GM19467 (cell line): ENCODE data around the gene OR2M3.
"Not testable (repeated sequence)": the region's sequence is repeated elsewhere in the genome, so short reads cannot be mapped to it uniquely, and the experiment has no call there.

Source experiments
- ATAC-seq: cut with Tn5 transposase; IDR thresholded peaks from one replicate; pipeline ENCODE4 v1.9.1; 2021; ENCODE audit warnings: mild to moderate bottlenecking, moderate library complexity; ENCODE audit not compliant: unreplicated experiment

Gene OR2M3

GRCh38 chr1:248196965-248197364 is at the start of gene OR2M3:
Gene OR2M3 (plus strand): TSS chr1:248197265. CDS start chr1:248203068, 5,803 bp downstream.
- no peak for ATAC-seq

- ATAC-seq: no peak
Measured at GRCh38 chr1:248152056-248152827, 44.8 kb upstream of the OR2M3 start.

- no peak for ATAC-seq
Measured at GRCh38 chr1:248155927-248156326, 41.1 kb upstream of the OR2M3 start.

GRCh38 chr1:248158758-248159157 is 38.3 kb upstream of the OR2M3 start:
- ATAC-seq: no peak

GRCh38 chr1:248164031-248164430 is 33.0 kb upstream of the OR2M3 start:
- ATAC-seq: no peak

DNA sequence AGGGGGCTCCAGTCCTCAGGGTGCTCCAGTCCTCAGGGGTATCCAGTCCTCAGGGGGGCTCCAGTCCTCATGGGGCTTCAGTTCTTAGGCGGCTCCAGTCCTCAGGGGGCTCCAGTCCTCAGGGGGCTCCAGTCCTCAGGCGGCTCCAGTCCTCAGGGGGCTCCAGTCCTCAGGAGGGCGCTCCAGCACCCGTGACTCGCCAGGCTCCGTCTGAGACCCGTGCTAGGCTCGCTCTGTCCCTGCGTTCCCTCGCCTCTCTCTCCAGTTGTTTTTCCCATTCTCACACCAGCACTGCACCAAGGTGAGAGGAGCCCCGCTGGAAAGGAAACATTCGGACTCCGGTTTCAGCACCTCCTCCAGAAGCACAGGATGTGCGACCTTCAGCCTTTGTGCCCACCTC is 31.9 kb upstream of the OR2M3 start:
- no peak for ATAC-seq

- no peak for ATAC-seq
Measured at GRCh38 chr1:248174521-248174920, 22.5 kb upstream of the OR2M3 start, which contains the start of gene OR2M2. Gene OR2M2 (plus strand): TSS chr1:248174821. CDS start chr1:248179986, 5,165 bp downstream.

- no peak for ATAC-seq
Measured at GRCh38 chr1:248183996-248184395, 13.1 kb upstream of the OR2M3 start.

DNA sequence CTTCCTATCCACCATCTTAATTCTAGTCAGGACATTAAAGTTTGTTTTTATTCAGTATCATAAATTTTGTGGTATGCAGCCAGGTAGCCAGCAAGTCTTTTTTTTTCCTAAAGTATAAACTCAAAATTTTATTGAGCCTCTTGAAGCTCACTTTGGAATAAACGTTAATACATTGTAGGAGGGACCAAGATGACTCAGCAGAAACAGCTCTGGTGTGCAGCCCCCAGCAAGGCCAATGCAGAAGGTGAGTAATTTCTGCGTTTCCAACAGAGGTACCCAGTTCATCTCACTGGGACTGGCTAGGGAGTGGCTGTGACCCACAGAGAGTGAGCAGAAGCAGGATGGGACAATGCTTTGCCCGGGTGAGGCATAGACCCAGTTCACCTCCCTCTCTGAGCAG is 9.7 kb upstream of the OR2M3 start:
- no peak for ATAC-seq

DNA sequence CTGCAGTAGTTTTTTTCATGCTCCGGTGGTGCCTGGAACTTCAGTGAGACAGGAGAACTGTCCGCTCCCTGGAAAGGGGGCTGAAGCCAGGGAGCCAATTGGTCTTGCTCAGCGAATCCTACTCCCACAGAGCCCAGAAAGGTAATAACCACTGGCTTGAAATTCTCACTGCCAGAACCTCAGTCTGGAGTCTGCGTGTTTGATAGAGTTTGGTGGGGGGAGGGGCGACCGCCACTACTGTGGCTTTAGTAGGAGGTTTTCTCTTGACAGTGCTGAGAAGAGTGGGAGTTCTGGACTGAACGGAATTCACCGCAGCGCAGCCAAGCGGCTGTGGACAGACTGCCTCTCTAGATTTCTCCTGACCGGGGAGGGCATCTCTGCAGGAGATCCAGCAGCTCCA is 8.0 kb upstream of the OR2M3 start:
- ATAC-seq: no peak

GRCh38 chr1:248194117-248194516 is 2.9 kb upstream of the OR2M3 start:
- ATAC-seq: no peak

DNA sequence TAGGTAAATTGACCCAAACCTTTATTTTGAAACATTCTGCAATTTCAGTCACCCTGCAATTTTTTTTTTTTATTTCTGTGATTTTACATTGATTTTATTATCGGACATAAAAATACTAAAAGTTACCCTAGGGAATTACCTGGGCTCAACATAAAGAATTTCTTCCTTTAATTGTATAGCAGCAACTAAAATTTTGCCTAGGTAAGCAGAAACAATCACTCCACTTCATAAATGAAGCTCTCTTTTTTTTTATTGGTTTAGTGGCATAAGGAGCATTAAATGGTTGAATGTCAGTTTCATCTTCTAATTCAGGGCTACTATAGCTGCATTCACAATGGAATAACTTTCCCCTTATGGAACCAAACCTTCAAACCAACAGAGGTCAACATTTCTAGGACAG is 18.8 kb downstream of the OR2M3 start:
- ATAC-seq: no peak

DNA sequence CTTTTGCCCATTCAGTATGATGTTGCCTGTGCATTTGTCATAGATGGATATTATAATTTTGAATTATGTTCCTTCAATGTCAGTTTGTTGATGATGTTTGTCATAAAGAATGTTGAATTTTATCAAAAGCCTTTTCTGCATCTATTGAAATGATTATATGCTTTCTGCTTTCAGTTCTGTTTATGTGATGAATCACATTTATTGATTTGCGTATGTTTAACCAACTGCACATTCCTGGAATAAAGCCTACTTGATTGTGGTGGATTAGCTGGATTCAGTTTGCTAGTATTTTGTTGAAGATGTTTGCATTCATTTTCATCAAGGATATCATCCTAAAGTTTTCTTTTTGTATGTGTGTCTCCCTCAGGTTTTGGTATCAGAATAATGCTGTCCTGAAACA is 28.5 kb downstream of the OR2M3 start:
- no peak for ATAC-seq

GRCh38 chr1:248229360-248229908 is 32.4 kb downstream of the OR2M3 start:
- ATAC-seq: no peak

- ATAC-seq: no peak
Measured at GRCh38 chr1:248231117-248231516, 34.1 kb downstream of the OR2M3 start, which contains the start of gene OR2M4. Gene OR2M4 (plus strand): TSS chr1:248231417. CDS start chr1:248238929, 7,512 bp downstream.

- no peak for ATAC-seq
Measured at GRCh38 chr1:248239478-248239877, 42.4 kb downstream of the OR2M3 start.

DNA sequence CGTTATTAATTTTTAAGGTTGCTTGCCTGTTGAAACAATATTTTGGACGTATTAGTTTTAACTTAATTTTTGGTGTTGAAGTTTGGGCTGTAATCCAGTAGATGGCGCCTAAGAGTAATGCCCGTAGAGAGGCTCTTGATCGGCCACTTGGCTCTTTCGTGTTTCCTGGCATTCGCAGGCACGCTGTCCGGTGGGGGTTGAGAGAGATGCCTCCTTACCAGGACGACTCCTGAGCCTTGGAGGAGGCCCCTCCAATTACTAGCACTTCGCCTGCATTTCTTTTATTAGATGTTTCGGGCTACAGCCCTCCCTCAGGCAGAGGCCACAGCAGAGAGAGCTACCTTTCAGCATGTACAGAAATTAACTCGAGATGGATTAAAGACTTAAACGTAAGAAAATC is 46.1 kb downstream of the OR2M3 start:
- peak; percentile 83 for ATAC-seq

- ATAC-seq: not testable (repeated sequence)
Measured at GRCh38 chr1:248259309-248259708, 62.2 kb downstream of the OR2M3 start.
